ENCODE results near the gene TPPP3.

TPPP3 gene
- long read RNA-seq, donor 1, transcript TPPP3-205 (3 exons, 1,736 nt) = minor isoform, 6 of 61 reads
- long read RNA-seq, donor 1, transcript TPPP3-202 (4 exons, 1,058 nt) = major isoform, 48 of 61 reads
- long read RNA-seq, donor 1, partial matches to known transcripts = 7 of 61 reads
- long read RNA-seq, donor 1, other reads (novel, unspliced or antisense) = 0 of 61 reads
- long read RNA-seq, donor 2, transcript TPPP3-202 (4 exons, 1,058 nt) = major isoform, 25 of 27 reads
- long read RNA-seq, donor 2, partial matches to known transcripts = 0 of 27 reads
- long read RNA-seq, donor 2, other reads (novel, unspliced or antisense) = 0 of 27 reads
- long read RNA-seq, donor 3, transcript TPPP3-202 (4 exons, 1,058 nt) = major isoform, 9 of 12 reads
- long read RNA-seq, donor 3, partial matches to known transcripts = 0 of 12 reads
- long read RNA-seq, donor 3, other reads (novel, unspliced or antisense) = 0 of 12 reads
- long read RNA-seq, donor 4, transcript TPPP3-202 (4 exons, 1,058 nt) = major isoform, 22 of 22 reads
- long read RNA-seq, donor 4, partial matches to known transcripts = 0 of 22 reads
- long read RNA-seq, donor 4, other reads (novel, unspliced or antisense) = 0 of 22 reads
- long read RNA-seq, donor 5, transcript TPPP3-202 (4 exons, 1,058 nt) = major isoform, 39 of 44 reads
- long read RNA-seq, donor 5, partial matches to known transcripts = 0 of 44 reads
- long read RNA-seq, donor 5, other reads (novel, unspliced or antisense) = 0 of 44 reads
- long read RNA-seq, donor 6, transcript TPPP3-202 (4 exons, 1,058 nt) = major isoform, 35 of 41 reads
- long read RNA-seq, donor 6, transcript TPPP3-205 (3 exons, 1,736 nt) = minor isoform, 5 of 41 reads
- long read RNA-seq, donor 6, partial matches to known transcripts = 0 of 41 reads
- long read RNA-seq, donor 6, other reads (novel, unspliced or antisense) = 0 of 41 reads
- long read RNA-seq, donor 7 = 0 reads
- long read RNA-seq, donor 8, transcript TPPP3-202 (4 exons, 1,058 nt) = major isoform, 16 of 20 reads
- long read RNA-seq, donor 8, partial matches to known transcripts = 0 of 20 reads
- long read RNA-seq, donor 8, other reads (novel, unspliced or antisense) = 0 of 20 reads

DNA sequence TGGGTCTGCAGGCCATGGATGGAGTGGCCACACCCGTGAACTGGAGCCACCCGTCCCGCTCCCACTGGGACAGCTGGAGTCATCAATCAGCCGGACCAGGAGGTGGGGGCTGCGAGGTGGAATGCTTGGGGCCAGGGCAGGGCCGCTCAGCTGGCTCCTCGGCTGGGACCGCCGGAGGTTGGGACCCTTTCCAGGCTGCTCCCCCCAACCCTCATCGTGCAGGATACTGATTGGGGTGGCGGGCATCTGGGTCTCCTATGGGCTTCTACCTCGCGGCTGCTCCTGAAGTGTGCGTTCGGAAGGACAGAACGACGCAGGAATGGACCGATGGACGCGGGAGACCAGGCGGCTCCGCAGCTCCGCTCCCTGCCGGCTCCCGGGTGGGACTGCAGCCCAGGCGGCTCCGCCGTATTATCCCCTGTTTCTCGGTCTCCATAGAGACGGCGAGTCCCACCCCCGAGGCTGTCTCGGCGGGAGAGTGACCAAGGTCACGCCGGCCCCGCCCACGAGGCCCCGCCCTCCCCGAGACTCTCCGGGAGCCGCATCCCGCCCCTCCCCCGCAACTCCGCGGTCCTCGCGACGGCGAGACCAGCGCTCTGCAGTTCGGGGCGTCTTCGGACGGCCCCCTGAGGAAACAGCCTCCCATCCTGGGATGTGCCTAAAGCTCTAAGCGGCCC is at the start of gene TPPP3:
Gene TPPP3 (minus strand): TSS at position 388 of the 677 bp plus-strand sequence. CDS start 2,387 bp downstream, outside the sequence.
- peak; percentile 78 for DNase-seq

DNA sequence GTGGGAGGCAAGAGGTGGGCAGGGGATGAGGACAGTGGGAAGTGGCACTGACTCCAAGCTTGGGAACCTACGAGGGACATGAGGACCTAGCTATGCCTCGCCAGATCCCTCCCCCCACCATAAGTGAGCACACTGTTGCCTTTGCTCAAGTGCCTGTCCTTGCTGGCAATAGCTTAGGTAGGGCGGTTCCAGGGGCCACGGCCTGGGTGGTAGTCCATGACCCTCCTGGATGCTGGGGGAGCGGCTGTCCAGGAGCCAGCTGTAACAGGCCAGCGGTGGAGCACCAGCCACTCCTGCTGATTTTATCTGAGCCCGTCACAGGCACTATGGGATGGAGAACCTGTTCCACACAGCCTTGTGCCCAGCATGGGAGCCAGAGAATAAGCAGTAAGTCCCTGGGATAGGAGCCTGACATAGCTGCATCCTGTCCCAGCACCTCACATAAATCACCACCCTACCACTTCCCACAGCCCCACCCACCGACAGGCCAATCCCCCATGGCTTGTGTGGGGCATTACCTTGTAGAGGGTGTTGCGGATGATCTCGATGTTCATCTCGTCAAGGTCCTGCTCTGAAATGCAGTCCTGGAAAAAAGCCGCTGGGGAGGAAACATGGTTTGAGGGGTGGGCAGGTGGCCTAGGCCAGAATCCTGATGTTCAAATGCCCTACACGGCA is 49.4 kb upstream of the TPPP3 start:
- DNase-seq = no peak

DNA sequence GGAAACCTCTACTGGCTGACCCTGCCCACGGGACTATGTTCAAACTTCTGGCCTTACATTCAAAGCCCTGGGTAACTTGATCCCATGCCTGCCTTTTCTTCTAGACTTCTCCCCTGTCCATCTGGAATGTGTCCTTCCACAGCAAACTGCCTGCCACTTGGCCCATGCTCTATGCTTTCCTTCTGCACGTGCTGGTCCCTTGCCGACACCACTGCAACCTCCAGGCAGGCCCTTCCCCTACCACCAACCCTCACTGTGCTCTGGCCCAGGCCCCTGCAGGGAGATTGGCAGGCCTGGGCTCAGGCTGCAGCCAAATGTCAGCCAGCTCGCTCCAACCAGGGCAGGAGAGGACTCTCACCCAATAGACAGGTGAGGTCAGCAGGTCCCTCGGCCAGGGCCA is 48.6 kb upstream of the TPPP3 start:
- no peak for DNase-seq

- no peak for DNase-seq
Measured at GRCh38 chr16:67441271-67441753, 48.0 kb upstream of the TPPP3 start.

- no peak for DNase-seq
Measured at GRCh38 chr16:67438824-67439393, 45.6 kb upstream of the TPPP3 start.

DNA sequence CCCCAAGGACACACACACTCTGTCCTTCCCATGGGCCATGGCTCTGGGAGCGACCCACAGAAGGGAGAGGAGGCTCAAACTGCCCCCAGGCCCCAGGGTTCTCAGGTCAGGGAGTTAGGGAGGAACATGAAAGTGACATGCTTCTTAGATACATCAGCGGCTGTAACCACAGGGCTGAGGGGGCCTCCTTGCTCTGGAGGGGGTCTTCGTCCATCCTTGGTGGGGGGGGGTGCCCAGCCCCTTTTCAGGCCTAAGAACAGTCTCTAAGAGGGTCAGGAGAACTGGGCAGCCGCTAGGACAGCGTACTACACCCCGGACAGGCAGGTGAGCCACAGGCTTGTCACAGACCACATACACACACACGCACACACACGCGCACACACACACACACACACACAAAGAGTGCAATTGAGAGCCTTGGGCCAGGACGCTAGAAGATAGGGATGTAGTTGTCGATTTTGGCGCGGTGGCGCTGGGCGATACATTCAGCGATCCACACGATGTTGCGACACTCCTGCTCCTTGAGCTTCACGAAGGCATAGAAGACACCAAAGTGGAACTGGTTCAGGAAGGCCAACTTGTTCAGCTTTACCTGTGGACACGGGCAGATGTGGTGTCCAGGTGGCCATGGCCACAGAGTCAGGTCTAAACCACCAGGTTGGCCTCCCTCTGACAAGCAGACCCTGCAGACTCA is 44.9 kb upstream of the TPPP3 start:
- no peak for DNase-seq

- DNase-seq = no peak
Measured at GRCh38 chr16:67437513-67437912, 44.2 kb upstream of the TPPP3 start.

- DNase-seq = no peak
Measured at GRCh38 chr16:67436640-67437193, 43.4 kb upstream of the TPPP3 start.

DNA sequence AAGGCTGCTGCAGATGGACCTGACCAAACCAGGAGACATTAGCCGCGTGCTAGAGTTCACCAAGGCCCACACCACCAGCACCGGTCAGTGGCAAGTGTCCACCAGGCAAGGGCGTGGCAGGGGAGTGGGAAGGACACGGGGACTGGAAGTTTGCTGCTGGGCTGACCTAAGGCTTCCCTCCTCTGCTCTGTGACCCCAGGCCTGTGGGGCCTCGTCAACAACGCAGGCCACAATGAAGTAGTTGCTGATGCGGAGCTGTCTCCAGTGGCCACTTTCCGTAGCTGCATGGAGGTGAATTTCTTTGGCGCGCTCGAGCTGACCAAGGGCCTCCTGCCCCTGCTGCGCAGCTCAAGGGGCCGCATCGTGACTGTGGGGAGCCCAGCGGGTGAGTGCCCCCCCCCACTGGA is 42.5 kb upstream of the TPPP3 start:
- DNase-seq = no peak

DNA sequence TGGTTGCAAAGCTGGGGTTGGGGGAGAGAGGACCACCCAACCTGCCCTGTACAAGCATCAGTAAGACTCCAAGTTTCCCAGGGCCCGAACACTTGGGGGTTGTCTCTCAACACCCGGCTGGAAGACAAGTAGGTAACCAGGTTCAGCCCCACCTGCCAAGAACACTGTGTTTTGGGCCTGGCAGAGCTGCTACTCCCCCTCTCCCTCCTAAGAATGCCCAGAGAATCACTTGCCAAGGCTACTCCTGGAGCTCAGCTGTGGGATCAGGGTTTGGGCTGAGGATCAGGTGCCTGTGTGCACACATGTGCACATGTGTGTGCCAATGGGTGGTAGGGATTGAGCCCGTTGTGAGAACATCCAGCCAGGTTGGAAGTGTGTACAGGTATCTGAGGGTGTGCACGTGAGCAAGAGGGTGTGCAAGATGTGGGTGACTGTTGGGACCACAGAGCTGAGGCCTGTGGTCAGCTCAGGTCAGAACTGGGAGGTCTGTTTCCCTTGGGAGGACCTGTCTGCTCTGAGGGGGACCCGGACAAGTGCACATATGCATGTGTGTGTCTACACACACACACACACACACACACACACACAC is 39.9 kb upstream of the TPPP3 start:
- no peak for DNase-seq

DNA sequence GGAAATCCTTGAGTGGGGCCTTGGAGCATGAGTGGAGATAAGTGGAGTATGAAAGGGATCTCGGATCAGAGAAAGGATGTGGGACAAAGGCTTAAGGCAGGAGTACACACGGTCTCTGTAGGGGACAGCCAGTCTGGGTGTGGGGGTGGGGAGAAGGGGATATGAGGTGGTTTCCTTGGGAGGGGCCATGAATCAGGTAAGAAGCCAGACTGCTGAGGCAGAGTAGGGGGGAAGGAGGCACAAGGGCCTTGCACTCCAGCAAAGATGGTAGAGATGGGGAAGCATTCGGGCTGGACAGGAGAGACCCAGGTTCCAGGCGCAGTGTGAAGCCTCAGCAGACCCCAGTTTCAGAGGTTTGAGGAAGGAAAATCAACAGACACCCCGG is 39.2 kb upstream of the TPPP3 start:
- no peak for DNase-seq

- DNase-seq = no peak
Measured at GRCh38 chr16:67431775-67432505, 38.6 kb upstream of the TPPP3 start.

- DNase-seq = peak; percentile 77
Measured at GRCh38 chr16:67430977-67431774, 37.9 kb upstream of the TPPP3 start, which contains the start of gene HSD11B2. TSS of gene HSD11B2 (plus strand) at chr16:67431121. CDS start at chr16:67431249, 128 bp downstream.

- DNase-seq = peak; percentile 83
Measured at GRCh38 chr16:67430504-67430976, 37.2 kb upstream of the TPPP3 start.

GRCh38 chr16:67429799-67430503 is 36.7 kb upstream of the TPPP3 start:
- no peak for DNase-seq

- no peak for DNase-seq
Measured at GRCh38 chr16:67429053-67429798, 35.9 kb upstream of the TPPP3 start.
